ENCODE results near the gene SLC25A47. TPM values are rescaled to one million over a fixed set of nuclear protein-coding genes. Genes with fewer than 3 reads are reported as not detected.
"Not testable (repeated sequence)": the region's sequence is repeated elsewhere in the genome, so short reads cannot be mapped to it uniquely, and the experiment has no call there.

The SLC25A47 gene
- total RNA-seq, 6 experiments from 2014 or later = not detected

DNA sequence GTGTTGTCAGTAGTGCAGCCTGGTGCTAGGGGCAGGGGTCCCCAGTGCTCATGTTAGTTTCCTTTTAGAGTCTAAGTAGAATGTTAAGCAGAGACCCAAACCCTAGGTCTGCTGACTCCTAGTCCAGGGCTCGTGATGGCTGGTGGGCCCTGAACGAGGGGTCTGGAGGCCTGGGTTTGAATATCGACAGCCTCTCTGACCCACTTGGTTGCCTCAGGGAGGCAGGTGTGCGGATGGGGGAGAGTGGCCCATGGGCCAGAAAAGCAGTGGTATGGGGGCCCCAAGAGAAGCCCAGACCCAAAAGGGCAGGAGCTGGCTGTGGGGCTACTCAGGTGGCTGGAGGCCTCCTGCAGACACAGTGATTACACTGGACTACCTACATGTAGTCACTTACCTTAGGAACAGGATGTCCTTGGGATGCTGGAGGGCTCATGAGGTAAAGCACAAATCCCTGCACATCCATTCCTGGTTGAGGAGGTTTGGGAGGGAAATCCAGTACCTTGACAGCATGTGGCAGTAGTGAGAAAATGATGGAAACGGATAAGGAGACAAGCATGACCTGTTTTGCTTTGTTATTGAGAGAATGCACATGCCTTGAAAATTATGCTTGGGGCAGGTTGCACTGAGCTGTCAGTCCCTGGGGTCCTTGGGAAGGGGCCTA, 15.2 kb upstream of the SLC25A47 start:
- H3K27ac Mint-ChIP-seq = no peak overlapping the region
- H3K4me3 Mint-ChIP-seq = peak overlapping the region; percentile 81; the same call in 1 of the 2 replicates
- H3K36me3 Mint-ChIP-seq (ENCODE audit: low read depth) = no peaks in the 10 kb centered on the region
- no peak for DNase-seq
- no peaks in the 10 kb centered on the region for H3K9me3 Mint-ChIP-seq
- peaks cover 13% of the 10 kb centered on the region for H3K4me1 Mint-ChIP-seq (ENCODE audit: low read depth)
- TF ChIP-seq, protein P1, sequence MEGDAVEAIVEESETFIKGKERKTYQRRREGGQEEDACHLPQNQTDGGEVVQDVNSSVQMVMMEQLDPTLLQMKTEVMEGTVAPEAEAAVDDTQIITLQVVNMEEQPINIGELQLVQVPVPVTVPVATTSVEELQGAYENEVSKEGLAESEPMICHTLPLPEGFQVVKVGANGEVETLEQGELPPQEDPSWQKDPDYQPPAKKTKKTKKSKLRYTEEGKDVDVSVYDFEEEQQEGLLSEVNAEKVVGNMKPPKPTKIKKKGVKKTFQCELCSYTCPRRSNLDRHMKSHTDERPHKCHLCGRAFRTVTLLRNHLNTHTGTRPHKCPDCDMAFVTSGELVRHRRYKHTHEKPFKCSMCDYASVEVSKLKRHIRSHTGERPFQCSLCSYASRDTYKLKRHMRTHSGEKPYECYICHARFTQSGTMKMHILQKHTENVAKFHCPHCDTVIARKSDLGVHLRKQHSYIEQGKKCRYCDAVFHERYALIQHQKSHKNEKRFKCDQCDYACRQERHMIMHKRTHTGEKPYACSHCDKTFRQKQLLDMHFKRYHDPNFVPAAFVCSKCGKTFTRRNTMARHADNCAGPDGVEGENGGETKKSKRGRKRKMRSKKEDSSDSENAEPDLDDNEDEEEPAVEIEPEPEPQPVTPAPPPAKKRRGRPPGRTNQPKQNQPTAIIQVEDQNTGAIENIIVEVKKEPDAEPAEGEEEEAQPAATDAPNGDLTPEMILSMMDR (IDR thresholded peaks at IDR 0.05) = no peak
- H3K27me3 Mint-ChIP-seq (ENCODE audit: insufficient read depth) = peaks cover 21% of the 10 kb centered on the region

DNA sequence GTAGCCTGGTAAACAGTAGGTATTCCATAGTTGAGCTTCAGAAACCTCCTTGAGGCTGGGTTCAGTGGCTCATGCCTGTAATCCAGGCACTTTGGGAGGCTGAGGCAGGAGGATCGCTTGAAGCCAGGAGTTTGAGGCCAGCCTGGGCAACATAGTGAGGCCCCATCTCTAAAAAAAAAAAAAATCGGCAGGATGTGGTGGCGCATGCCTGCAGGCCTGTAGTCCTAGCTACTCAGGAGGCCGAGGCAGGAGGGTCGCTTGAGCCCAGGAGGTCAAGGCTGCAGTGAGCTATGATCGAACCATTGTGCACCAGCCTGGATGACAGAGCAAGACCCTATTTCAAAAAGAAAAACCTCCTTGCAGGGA, 14.7 kb upstream of the SLC25A47 start:
- not testable (repeated sequence) for H3K36me3 Mint-ChIP-seq (ENCODE audit: low read depth); H3K9me3 Mint-ChIP-seq; DNase-seq; H3K27ac Mint-ChIP-seq; H3K4me3 Mint-ChIP-seq; H3K4me1 Mint-ChIP-seq (ENCODE audit: low read depth)
- H3K27me3 Mint-ChIP-seq (ENCODE audit: insufficient read depth) = peaks cover 21% of the 10 kb centered on the region

DNA sequence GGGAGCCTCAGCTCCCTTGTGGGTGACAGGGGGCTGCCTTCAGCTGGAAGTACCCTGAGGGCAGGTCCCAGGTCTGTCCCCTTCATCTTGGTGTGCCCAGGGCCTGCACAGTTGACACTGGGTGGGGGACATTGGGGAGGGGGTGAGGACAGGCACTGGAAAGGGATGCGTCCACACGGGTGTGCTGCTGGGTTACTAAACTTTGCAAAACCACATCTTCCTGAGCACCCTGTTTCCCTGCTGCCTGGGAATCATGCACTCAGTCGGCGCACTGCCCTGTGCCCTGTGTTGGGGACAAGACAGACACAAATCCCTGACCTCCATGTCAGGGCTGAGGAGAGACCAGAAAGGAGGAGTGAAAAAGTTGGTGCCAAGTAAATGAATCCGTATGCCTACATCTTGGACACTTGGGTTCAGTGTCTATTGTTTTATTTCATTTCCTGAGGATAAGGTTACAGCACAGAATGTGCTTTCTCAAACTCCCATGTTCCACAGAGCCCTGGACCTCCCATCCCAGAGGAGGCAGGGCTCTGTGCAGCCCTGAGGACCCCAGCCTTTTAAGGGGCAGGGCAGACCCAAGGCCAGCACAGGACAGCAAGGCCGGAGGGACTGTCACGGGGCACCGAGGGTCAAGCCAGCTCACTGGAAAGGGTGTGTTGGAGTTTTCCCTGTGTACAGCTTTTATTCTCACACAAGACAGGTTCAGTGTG, 14.0 kb upstream of the SLC25A47 start:
- Mint-ChIP-seq H3K4me1 (ENCODE audit: low read depth) (peaks cover 9% of the 10 kb centered on the region), H3K36me3 (ENCODE audit: low read depth) (no peaks in the 10 kb centered on the region), H3K27me3 (ENCODE audit: insufficient read depth) (peaks cover 21% of the 10 kb centered on the region), H3K27ac (no peak overlapping the region), H3K4me3 (no peak overlapping the region), H3K9me3 (no peaks in the 10 kb centered on the region)
- no peak for DNase-seq
- TF ChIP-seq, protein P1 (IDR thresholded peaks at IDR 0.05) = no peak

DNA sequence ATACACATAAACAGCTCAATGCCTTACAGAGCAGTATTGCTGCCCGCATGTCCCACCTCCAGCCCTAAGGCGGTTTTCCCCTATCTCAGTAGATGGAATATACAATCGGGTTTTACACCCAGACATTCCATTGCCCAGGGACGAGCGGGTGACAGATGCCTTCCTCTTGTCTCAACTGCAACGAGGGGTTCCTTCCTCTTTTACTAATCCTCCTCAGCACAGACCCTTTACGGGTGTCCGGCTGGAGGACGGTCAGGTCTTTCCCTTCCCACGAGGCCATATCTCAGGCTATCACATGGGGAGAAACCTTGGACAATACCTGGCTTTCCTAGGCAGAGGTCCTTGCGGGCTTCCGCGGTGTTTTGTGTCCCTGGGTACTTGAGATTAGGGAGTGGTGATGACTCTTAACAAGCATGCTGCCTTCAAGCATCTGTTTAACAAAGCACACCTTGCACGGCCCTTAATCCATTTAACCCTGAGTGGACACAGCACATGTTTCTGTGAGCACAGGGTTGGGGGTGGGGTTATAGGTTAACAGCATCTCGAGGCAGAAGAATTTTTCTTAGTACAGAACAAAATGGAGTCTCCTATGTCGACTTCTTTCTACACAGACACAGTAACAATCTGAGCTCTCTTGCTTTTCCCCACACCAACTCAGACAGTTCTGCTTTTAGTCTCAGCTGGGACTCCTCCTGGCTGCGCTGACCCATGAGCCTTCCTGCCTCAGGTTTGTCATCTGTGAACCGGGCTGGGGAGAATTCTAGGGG, 10.8 kb upstream of the SLC25A47 start:
- DNase-seq; H3K4me1 Mint-ChIP-seq (ENCODE audit: low read depth); H3K4me3 Mint-ChIP-seq; H3K36me3 Mint-ChIP-seq (ENCODE audit: low read depth); H3K27ac Mint-ChIP-seq; H3K9me3 Mint-ChIP-seq: not testable (repeated sequence)
- peaks cover 14% of the 10 kb centered on the region for H3K27me3 Mint-ChIP-seq (ENCODE audit: insufficient read depth)

DNA sequence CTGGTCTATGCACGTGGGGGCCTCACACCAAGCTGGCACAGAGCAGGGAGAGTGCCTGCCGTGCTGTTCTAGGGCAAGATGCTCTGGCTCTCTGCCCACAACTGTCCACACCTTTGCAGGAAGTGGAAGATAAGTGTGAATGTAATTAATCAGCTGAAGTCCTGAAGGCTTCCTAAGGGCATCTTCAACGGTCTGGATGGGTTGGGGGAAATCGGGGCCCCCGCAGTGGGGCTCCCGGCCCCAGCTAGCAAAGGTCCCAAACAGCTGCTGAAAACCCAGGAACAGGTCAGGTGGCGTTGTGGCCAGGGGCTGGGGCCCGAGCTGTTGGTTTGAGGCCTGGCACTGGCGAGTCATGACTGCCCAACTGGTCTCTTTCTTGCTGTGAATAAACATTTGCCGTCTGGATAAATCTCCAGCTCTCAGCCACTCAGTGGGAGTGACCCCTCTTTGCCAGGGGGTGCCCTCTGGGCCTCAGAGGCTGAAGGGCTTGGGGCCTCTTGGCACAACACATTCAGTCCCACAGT, 10.2 kb upstream of the SLC25A47 start:
- H3K27me3 Mint-ChIP-seq (ENCODE audit: insufficient read depth) = peaks cover 14% of the 10 kb centered on the region
- DNase-seq = no peak
- H3K4me1 Mint-ChIP-seq (ENCODE audit: low read depth) = no peaks in the 10 kb centered on the region
- TF ChIP-seq, protein P1 (IDR thresholded peaks at IDR 0.05) = no peak
- no peaks in the 10 kb centered on the region for H3K36me3 Mint-ChIP-seq (ENCODE audit: low read depth)
- H3K27ac Mint-ChIP-seq = no peak overlapping the region
- H3K4me3 Mint-ChIP-seq = no peak overlapping the region
- H3K9me3 Mint-ChIP-seq = no peaks in the 10 kb centered on the region

DNA sequence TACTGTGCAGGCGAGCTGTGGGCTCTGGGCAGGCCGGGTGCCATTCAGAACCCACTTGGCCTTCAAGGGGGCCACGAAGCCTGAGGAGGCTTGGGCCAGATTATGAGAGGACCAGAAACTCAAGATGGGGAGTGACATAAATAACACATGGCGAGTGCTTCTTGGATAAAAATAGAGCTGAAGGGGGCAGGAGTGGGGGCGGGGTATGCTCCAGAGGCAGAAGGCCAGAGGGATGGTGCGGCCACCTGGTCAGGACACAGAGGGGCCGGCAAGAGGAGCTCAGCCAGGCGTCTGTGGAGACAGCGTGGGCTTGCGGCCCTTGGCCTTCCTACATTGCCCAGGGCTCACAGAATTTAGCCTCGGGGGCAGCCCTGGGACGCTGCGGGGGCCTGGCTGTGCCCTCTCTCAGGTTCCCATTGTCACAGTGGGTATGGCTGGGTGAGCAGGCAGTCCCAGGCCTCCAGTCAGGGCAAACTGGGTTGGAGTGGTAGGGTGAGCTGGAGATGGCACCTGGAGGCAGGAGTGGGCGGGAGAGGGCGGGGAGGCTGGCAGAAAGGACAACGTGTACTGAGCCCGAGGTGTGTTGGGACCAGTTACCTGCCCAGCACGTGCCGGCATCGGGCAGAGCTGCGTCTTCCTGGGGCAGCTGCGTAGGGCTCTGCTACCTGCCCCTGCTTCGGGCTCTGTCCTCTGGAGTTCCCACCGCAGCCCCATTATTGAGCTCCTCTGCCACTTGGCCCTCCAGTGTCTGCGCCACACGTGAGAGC, 9.5 kb upstream of the SLC25A47 start:
- no peaks in the 10 kb centered on the region for H3K4me1 Mint-ChIP-seq (ENCODE audit: low read depth)
- H3K27me3 Mint-ChIP-seq (ENCODE audit: insufficient read depth) = peaks cover 14% of the 10 kb centered on the region
- no peak overlapping the region for H3K4me3 Mint-ChIP-seq
- H3K9me3 Mint-ChIP-seq = no peaks in the 10 kb centered on the region
- no peaks in the 10 kb centered on the region for H3K36me3 Mint-ChIP-seq (ENCODE audit: low read depth)
- DNase-seq = no peak
- TF ChIP-seq, protein P1 (IDR thresholded peaks at IDR 0.05) = no peak
- H3K27ac Mint-ChIP-seq = no peak overlapping the region
